DOHH2 (cell line): Measurements from ENCODE around the gene SF3B1.

Experiments
- H3F3A ChIP-seq: fragments of 200-600 bp; sonication (generic), shearing (Covaris generic); 2 replicates; pipeline ENCODE4 v1.6.0; 2016; ENCODE audit warnings: antibody characterized with exemption, mild to moderate bottlenecking; ENCODE audit not compliant: control insufficient read depth, insufficient read depth
- H3K27ac ChIP-seq: fragments of 200-600 bp; sonication (generic); 2 replicates; pipeline ENCODE4 v1.5.1; 2014; ENCODE audit warnings: low read depth, mild to moderate bottlenecking, low read length, moderate library complexity
- H3K27me3 ChIP-seq: fragments of 200-600 bp; sonication (generic); 2 replicates; pipeline ENCODE4 v1.6.1; 2014; ENCODE audit warnings: mild to moderate bottlenecking, low read length, mixed read lengths; ENCODE audit not compliant: control insufficient read depth
- H3K36me3 ChIP-seq: fragments of 200-600 bp; sonication (generic); 2 replicates; pipeline ENCODE4 v1.6.1; 2014; ENCODE audit warnings: mild to moderate bottlenecking, low read length, moderate library complexity, mixed read lengths; ENCODE audit not compliant: control insufficient read depth
- H3K4me1 ChIP-seq: fragments of 200-600 bp; sonication (generic); 2 replicates; pipeline ENCODE4 v1.6.1; 2014; ENCODE audit warnings: mild to moderate bottlenecking, low read length, mixed read lengths; ENCODE audit not compliant: control insufficient read depth
- H3K4me2 ChIP-seq: fragments of 200-600 bp; sonication (generic); 2 replicates; pipeline ENCODE4 v1.6.0; 2014; ENCODE audit warnings: mild to moderate bottlenecking, low read length, moderate library complexity
- H3K4me3 ChIP-seq: fragments of 200-600 bp; sonication (generic); 2 replicates; pipeline ENCODE4 v1.5.1; 2014; ENCODE audit warnings: mild to moderate bottlenecking, low read length, mixed read lengths
- H3K79me2 ChIP-seq: fragments of 200-600 bp; sonication (generic); 2 replicates; pipeline ENCODE4 v1.6.1; 2014; ENCODE audit warnings: mild to moderate bottlenecking, low read length, mixed read lengths; ENCODE audit not compliant: control insufficient read depth
- H3K9me2 ChIP-seq: fragments of 200-600 bp; sonication (generic); replicated peaks from 2 replicates; pipeline ENCODE4 v1.6.1; 2014; ENCODE audit warnings: mild to moderate bottlenecking, low read length, mixed read lengths; ENCODE audit not compliant: control insufficient read depth
- H3K9me3 ChIP-seq: fragments of 200-600 bp; sonication (generic); 2 replicates; pipeline ENCODE4 v1.6.1; 2014; ENCODE audit warnings: antibody characterized with exemption, low read length, mixed read lengths; ENCODE audit not compliant: control insufficient read depth, insufficient read depth
- H4K20me1 ChIP-seq: fragments of 200-600 bp; sonication (generic); 2 replicates; pipeline ENCODE4 v1.6.0; 2014; ENCODE audit warnings: low read depth, mild to moderate bottlenecking, antibody characterized with exemption, low read length, moderate library complexity; ENCODE audit not compliant: control insufficient read depth, insufficient read depth
- CTCF ChIP-seq: fragments of 200-600 bp; sonication (generic); IDR thresholded peaks from one replicate; pipeline ENCODE4 v1.5.1; 2014; ENCODE audit warnings: antibody characterized with exemption, mild to moderate bottlenecking, low read depth, low read length; ENCODE audit not compliant: poor library complexity, severe bottlenecking
- EZH2phosphoT487 ChIP-seq: fragments of 200-600 bp; sonication (generic); IDR thresholded peaks from 2 replicates; pipeline ENCODE4 v1.6.1; 2017; ENCODE audit warnings: borderline replicate concordance, mild to moderate bottlenecking, antibody characterized with exemption, low read length, moderate library complexity, mixed read lengths

SF3B1 gene

GRCh38 chr2:197423307-197423706 lies 11.5 kb downstream of the SF3B1 start:
- Histone ChIP-seq H3K27ac (no peak overlapping the region), H3K79me2 (peaks cover 94% of the 10 kb centered on the region), H3K4me3 (no peak overlapping the region), H3F3A (peaks cover 27% of the 10 kb centered on the region), H3K9me3 (no peaks in the 10 kb centered on the region), H3K27me3 (no peaks in the 10 kb centered on the region), H3K4me2 (no peak overlapping the region), H3K4me1 (peaks cover 8% of the 10 kb centered on the region), H3K9me2 (no peaks in the 10 kb centered on the region), H4K20me1 (peaks cover 28% of the 10 kb centered on the region), H3K36me3 (peaks cover 84% of the 10 kb centered on the region)
- no peak for TF ChIP-seq CTCF
- no peak for TF ChIP-seq EZH2phosphoT487

GRCh38 chr2:197419438-197419837 lies 15.4 kb downstream of the SF3B1 start:
- H3K4me1 ChIP-seq: no peaks in the 10 kb centered on the region
- H3K9me3 ChIP-seq: no peaks in the 10 kb centered on the region
- no peak overlapping the region for H3K4me3 ChIP-seq
- H3K27me3 ChIP-seq: no peaks in the 10 kb centered on the region
- peaks cover 26% of the 10 kb centered on the region for H3F3A ChIP-seq
- H3K36me3 ChIP-seq: peaks cover 95% of the 10 kb centered on the region
- H3K79me2 ChIP-seq: peaks cover 74% of the 10 kb centered on the region
- TF ChIP-seq CTCF (no peak), EZH2phosphoT487 (no peak)
- H3K4me2 ChIP-seq: no peak overlapping the region
- H4K20me1 ChIP-seq: 0 out of 2 replicates have a peak, but pooled peaks cover 12% of the 10 kb centered on the region
- H3K27ac ChIP-seq: no peak overlapping the region
- H3K9me2 ChIP-seq: no peaks in the 10 kb centered on the region

DNA sequence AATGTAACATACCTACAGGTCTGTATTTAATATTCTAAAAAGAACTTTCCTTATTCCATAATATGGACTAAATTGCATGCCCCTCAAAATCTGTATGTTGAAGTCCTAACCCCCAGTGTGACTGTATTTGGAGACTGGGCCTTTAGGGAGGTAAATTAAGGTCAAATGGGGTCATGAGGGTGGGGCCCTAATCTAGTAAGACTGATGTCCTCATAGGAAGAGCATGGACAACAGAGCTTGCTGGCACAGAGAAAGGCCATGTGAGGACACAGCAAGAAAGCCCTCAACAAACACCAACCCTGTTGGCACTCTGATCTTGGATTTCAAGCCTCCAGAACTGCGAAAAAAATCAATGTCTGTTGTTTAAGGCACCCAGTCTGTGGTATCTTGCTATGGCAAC lies 18.6 kb downstream of the SF3B1 start:
- no peaks in the 10 kb centered on the region for H3K27me3 ChIP-seq
- H3K36me3 ChIP-seq: peaks cover 91% of the 10 kb centered on the region
- H3K79me2 ChIP-seq: peaks cover 51% of the 10 kb centered on the region
- H4K20me1 ChIP-seq: 0 out of 2 replicates have a peak, but pooled peaks cover 6% of the 10 kb centered on the region
- no peak overlapping the region for H3K4me3 ChIP-seq
- peaks cover 24% of the 10 kb centered on the region for H3F3A ChIP-seq
- TF ChIP-seq EZH2phosphoT487 (no peak), CTCF (no peak)
- H3K9me3 ChIP-seq: no peaks in the 10 kb centered on the region
- H3K4me1 ChIP-seq: no peaks in the 10 kb centered on the region
- no peak overlapping the region for H3K27ac ChIP-seq
- no peaks in the 10 kb centered on the region for H3K9me2 ChIP-seq
- no peak overlapping the region for H3K4me2 ChIP-seq
